Measurements from ENCODE around the gene MPG.

GRCh38 chr16:42069-42457, 36.0 kb upstream of the MPG start:
- TF ChIP-seq CTCF (IDR thresholded peaks at IDR 0.05; ENCODE audit: borderline replicate concordance, extremely low read depth, low read length, poor library complexity, severe bottlenecking) (no peak), EZH2 (IDR thresholded peaks at IDR 0.05; ENCODE audit: borderline replicate concordance, low read depth, low read length, severe bottlenecking) (no peak)
